ENCODE measurements around the gene POPDC2. TPM values are rescaled to one million over a fixed set of nuclear protein-coding genes. Genes with fewer than 3 reads are reported as not detected.

Gene POPDC2
- total and polyA plus RNA-seq, 2 donors (not counting 1 experiment from before 2014, with no cell fraction given) = 8.0 to 9.5 TPM

DNA sequence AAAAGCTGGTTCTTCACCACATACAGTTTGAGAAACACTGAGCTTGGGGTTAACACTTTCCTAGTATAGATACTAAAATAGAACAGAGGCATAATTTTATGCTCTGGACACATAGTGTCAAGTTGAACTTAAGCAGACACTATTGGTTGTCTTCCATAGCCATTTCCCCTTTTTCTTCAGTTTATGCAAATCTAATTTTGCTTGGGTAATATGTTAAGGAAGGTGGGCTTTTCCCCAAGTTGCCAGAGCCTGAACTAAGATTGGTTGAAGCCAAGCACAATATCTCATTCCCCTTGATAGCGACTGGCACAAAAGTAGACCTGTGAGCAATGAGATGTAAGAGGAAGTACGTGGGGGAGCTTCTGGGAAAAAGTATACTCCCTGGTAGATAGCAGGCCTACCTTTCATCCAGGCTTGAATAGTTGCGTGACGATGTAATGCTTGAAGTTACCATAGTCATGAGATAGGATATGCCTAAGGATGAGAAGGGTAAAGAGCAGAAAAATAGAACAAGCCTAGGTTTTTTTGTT, 4.5 kb upstream of the POPDC2 start:
- H3K4me3 ChIP-seq (ENCODE audit: control extremely low read depth in 1 of 5, extremely low read depth in 1 of 5, insufficient read depth in 1 of 5, low read depth in 2 of 5, low read length in 4 of 5) = no peak overlapping the region
- peaks cover 9 to 15% of the 10 kb centered on the region in 2 donors for H3K4me1 ChIP-seq (ENCODE audit: control insufficient read depth in 2 of 2, insufficient read depth in 2 of 2, low read length in 2 of 2)
- H3K9ac ChIP-seq (ENCODE audit: low read length) = no peak overlapping the region
- DNase-seq = peak; percentile 46
- H3K27ac ChIP-seq (ENCODE audit: low read length in 2 of 2) = peak overlapping the region; percentile 8 to 50
- 33% methylated on average over 1 of the region's 4 CpGs for WGBS (ENCODE audit: insufficient coverage)
- no peak overlapping the region for H3K4me2 ChIP-seq (replicated peaks; ENCODE audit: low read depth, low read length, poor library complexity, severe bottlenecking)
- ChIA-PET POLR2A (interaction anchor here (0.6 to 1.2 kb wide), 2 partner anchors 19 to 1848 kb away, joined by 4 to 10 read pairs; no protein-coding TSS in a partner anchor), CTCF (no interaction called here)
- no peak overlapping the region for H3K4me3 Mint-ChIP-seq
- no peaks in the 10 kb centered on the region for H3K27me3 ChIP-seq (replicated peaks in 1 of 4; ENCODE audit: control extremely low read depth in 1 of 4, control insufficient read depth in 3 of 4, insufficient read depth in 4 of 4, low read length in 3 of 4)
- no peaks in the 10 kb centered on the region for H3K9me3 ChIP-seq (ENCODE audit: control extremely low read depth in 1 of 3, control insufficient read depth in 2 of 3, insufficient read depth in 1 of 3, low read length in 2 of 3)
- peak overlapping the region; percentile 81 for H3K27ac Mint-ChIP-seq
- intact Hi-C loops (cut with micrococcal nuclease) = no loop called here
- H3K79me2 ChIP-seq (ENCODE audit: control insufficient read depth, insufficient read depth, low read length) = no peaks in the 10 kb centered on the region
- peaks cover 43% of the 10 kb centered on the region for H3K4me1 Mint-ChIP-seq
- peaks cover 4 to 18% of the 10 kb centered on the region in 2 experiments for H3K36me3 ChIP-seq (replicated peaks in 1 of 2; ENCODE audit: control extremely low read depth in 1 of 2, control insufficient read depth in 1 of 2, extremely low read depth in 1 of 2, insufficient read depth in 2 of 2, low read length in 1 of 2)
- no peak for TF ChIP-seq EZH2 (IDR thresholded peaks at IDR 0.05; ENCODE audit: borderline replicate concordance, insufficient read depth, low read depth, low read length, poor library complexity, severe bottlenecking)
- TF ChIP-seq, protein P1, sequence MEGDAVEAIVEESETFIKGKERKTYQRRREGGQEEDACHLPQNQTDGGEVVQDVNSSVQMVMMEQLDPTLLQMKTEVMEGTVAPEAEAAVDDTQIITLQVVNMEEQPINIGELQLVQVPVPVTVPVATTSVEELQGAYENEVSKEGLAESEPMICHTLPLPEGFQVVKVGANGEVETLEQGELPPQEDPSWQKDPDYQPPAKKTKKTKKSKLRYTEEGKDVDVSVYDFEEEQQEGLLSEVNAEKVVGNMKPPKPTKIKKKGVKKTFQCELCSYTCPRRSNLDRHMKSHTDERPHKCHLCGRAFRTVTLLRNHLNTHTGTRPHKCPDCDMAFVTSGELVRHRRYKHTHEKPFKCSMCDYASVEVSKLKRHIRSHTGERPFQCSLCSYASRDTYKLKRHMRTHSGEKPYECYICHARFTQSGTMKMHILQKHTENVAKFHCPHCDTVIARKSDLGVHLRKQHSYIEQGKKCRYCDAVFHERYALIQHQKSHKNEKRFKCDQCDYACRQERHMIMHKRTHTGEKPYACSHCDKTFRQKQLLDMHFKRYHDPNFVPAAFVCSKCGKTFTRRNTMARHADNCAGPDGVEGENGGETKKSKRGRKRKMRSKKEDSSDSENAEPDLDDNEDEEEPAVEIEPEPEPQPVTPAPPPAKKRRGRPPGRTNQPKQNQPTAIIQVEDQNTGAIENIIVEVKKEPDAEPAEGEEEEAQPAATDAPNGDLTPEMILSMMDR (IDR thresholded peaks at IDR 0.05) = no peak
- ATAC-seq (ENCODE audit: low read depth) = peak; percentile 24
- H3K27me3 Mint-ChIP-seq = no peaks in the 10 kb centered on the region
- H2AFZ ChIP-seq (ENCODE audit: insufficient read depth, low read depth, low read length, poor library complexity, severe bottlenecking) = peak overlapping the region; percentile 24
- no peaks in the 10 kb centered on the region for H3K9me3 Mint-ChIP-seq (ENCODE audit: insufficient read depth)
- no peaks in the 10 kb centered on the region for H4K20me1 ChIP-seq (ENCODE audit: control insufficient read depth, insufficient read depth, low read length, poor library complexity, severe bottlenecking)

- H3K4me2 ChIP-seq (replicated peaks; ENCODE audit: low read depth, low read length, poor library complexity, severe bottlenecking) = no peak overlapping the region
- Mint-ChIP-seq H3K4me3 (no peak overlapping the region), H3K27me3 (no peaks in the 10 kb centered on the region), H3K9me3 (ENCODE audit: insufficient read depth) (no peaks in the 10 kb centered on the region), H3K27ac (peak overlapping the region; percentile 81), H3K4me1 (peaks cover 43% of the 10 kb centered on the region)
- peaks cover 9 to 15% of the 10 kb centered on the region in 2 donors for H3K4me1 ChIP-seq (ENCODE audit: control insufficient read depth in 2 of 2, insufficient read depth in 2 of 2, low read length in 2 of 2)
- no peak for ATAC-seq (ENCODE audit: low read depth)
- intact Hi-C loops (cut with micrococcal nuclease) = no loop called here
- H3K27me3 ChIP-seq (replicated peaks in 1 of 4; ENCODE audit: control extremely low read depth in 1 of 4, control insufficient read depth in 3 of 4, insufficient read depth in 4 of 4, low read length in 3 of 4) = no peaks in the 10 kb centered on the region
- H3K27ac ChIP-seq (ENCODE audit: low read length in 2 of 2) = peak overlapping the region in 1 of 2 donors; percentile 50
- WGBS (ENCODE audit: insufficient coverage) = 60% methylated on average over 1 of the region's 4 CpGs
- POLR2A ChIA-PET = interaction anchor here (0.6 to 1.2 kb wide), 2 partner anchors 19 to 1849 kb away, joined by 4 to 10 read pairs; no protein-coding TSS in a partner anchor
- DNase-seq = no peak
- TF ChIP-seq, protein P1 (IDR thresholded peaks at IDR 0.05) = no peak
- TF ChIP-seq EZH2 (IDR thresholded peaks at IDR 0.05; ENCODE audit: borderline replicate concordance, insufficient read depth, low read depth, low read length, poor library complexity, severe bottlenecking) = no peak
- CTCF ChIA-PET = no interaction called here
- H3K9ac ChIP-seq (ENCODE audit: low read length) = no peak overlapping the region
- H3K9me3 ChIP-seq (ENCODE audit: control extremely low read depth in 1 of 3, control insufficient read depth in 2 of 3, insufficient read depth in 1 of 3, low read length in 2 of 3) = no peaks in the 10 kb centered on the region
- no peak overlapping the region for H2AFZ ChIP-seq (ENCODE audit: insufficient read depth, low read depth, low read length, poor library complexity, severe bottlenecking)
- H4K20me1 ChIP-seq (ENCODE audit: control insufficient read depth, insufficient read depth, low read length, poor library complexity, severe bottlenecking) = no peaks in the 10 kb centered on the region
- peaks cover 4 to 12% of the 10 kb centered on the region in 2 experiments for H3K36me3 ChIP-seq (replicated peaks in 1 of 2; ENCODE audit: control extremely low read depth in 1 of 2, control insufficient read depth in 1 of 2, extremely low read depth in 1 of 2, insufficient read depth in 2 of 2, low read length in 1 of 2)
- H3K4me3 ChIP-seq (ENCODE audit: control extremely low read depth in 1 of 5, extremely low read depth in 1 of 5, insufficient read depth in 1 of 5, low read depth in 2 of 5, low read length in 4 of 5) = no peak overlapping the region
- no peaks in the 10 kb centered on the region for H3K79me2 ChIP-seq (ENCODE audit: control insufficient read depth, insufficient read depth, low read length)
Observed at GRCh38 chr3:119664370-119664769, 4.0 kb upstream of the POPDC2 start.
